GM19468 (cell line): ENCODE measurements around the gene IFIT2.
"Not testable (repeated sequence)": the region's sequence is repeated elsewhere in the genome, so short reads cannot be mapped to it uniquely, and the experiment has no call there.

Experiments used
- ATAC-seq: cut with Tn5 transposase; IDR thresholded peaks from one replicate; pipeline ENCODE4 v1.9.1; 2021; ENCODE audit warnings: mild to moderate bottlenecking, moderate library complexity, moderate number of reproducible peaks; ENCODE audit not compliant: unreplicated experiment; ENCODE audit errors: extremely low read depth

Gene IFIT2

GRCh38 chr10:89301721-89302445 lies at the start of gene IFIT2:
Gene IFIT2, plus strand, starts transcription at chr10:89302046. Its CDS starts 78 bp downstream, at chr10:89302124.
- peak; percentile 50 for ATAC-seq

GRCh38 chr10:89252225-89252585 lies 49.6 kb upstream of the IFIT2 start:
- no peak for ATAC-seq

GRCh38 chr10:89255091-89255579 lies 46.7 kb upstream of the IFIT2 start:
- ATAC-seq: not testable (repeated sequence)

GRCh38 chr10:89255793-89256192 lies 46.1 kb upstream of the IFIT2 start:
- ATAC-seq: no peak

- ATAC-seq: no peak
Observed at GRCh38 chr10:89256340-89256739, 45.5 kb upstream of the IFIT2 start.

GRCh38 chr10:89256962-89257361 lies 44.9 kb upstream of the IFIT2 start:
- no peak for ATAC-seq

GRCh38 chr10:89257581-89257980 lies 44.3 kb upstream of the IFIT2 start:
- no peak for ATAC-seq

GRCh38 chr10:89258881-89259280 lies 43.0 kb upstream of the IFIT2 start:
- ATAC-seq: no peak

- no peak for ATAC-seq
Observed at GRCh38 chr10:89262086-89263051, 39.5 kb upstream of the IFIT2 start.

GRCh38 chr10:89263091-89263490 lies 38.8 kb upstream of the IFIT2 start:
- no peak for ATAC-seq

- ATAC-seq: no peak
Observed at GRCh38 chr10:89263531-89263930, 38.3 kb upstream of the IFIT2 start.

- no peak for ATAC-seq
Observed at GRCh38 chr10:89266721-89267453, 35.0 kb upstream of the IFIT2 start.

- ATAC-seq: no peak
Observed at GRCh38 chr10:89269433-89270152, 32.3 kb upstream of the IFIT2 start.

- ATAC-seq: no peak
Observed at GRCh38 chr10:89270153-89270483, 31.7 kb upstream of the IFIT2 start.

GRCh38 chr10:89271532-89271931 lies 30.3 kb upstream of the IFIT2 start:
- no peak for ATAC-seq

- no peak for ATAC-seq
Observed at GRCh38 chr10:89273680-89274079, 28.2 kb upstream of the IFIT2 start.

GRCh38 chr10:89274928-89275327 lies 26.9 kb upstream of the IFIT2 start:
- no peak for ATAC-seq

- ATAC-seq: no peak
Observed at GRCh38 chr10:89275383-89275782, 26.5 kb upstream of the IFIT2 start.

- ATAC-seq: no peak
Observed at GRCh38 chr10:89278034-89278535, 23.8 kb upstream of the IFIT2 start.

- no peak for ATAC-seq
Observed at GRCh38 chr10:89278900-89279392, 22.9 kb upstream of the IFIT2 start.
